Activated CD8-positive, alpha-beta T cell treated with anti-CD3 and anti-CD28 coated beads, Interleukin-2, amount 10 ng/mL, durations not matched to agents 7 days and 5 days (primary cell): Measurements from ENCODE around the gene MPP4. TPM values are rescaled to one million over a fixed set of nuclear protein-coding genes. Genes with fewer than 3 reads are reported as not detected.

Experiments used
- ATAC-seq: fragments of 150-1000 bp; cut with Tn5 transposase; one replicate; pipeline ENCODE4 v1.10.0; 2021; ENCODE audit warnings: moderate library complexity
- CTCF ChIA-PET: fragments of 350-600 bp; sonication (Branson Sonifier 250); formaldehyde crosslinking; loops from one replicate; lab custom pipeline; 2021; ENCODE audit warnings: antibody characterized with exemption; lab: Charles Lee
- POLR2A ChIA-PET: fragments of 350-600 bp; sonication (Branson Sonifier 250); formaldehyde crosslinking; loops from one replicate; lab custom pipeline; 2021; ENCODE audit warnings: antibody characterized with exemption; lab: Charles Lee
- DNase-seq: peaks from one replicate; pipeline ENCODE4 v3.0.0-alpha.2; 2020
- H3K27ac Mint-ChIP-seq: one replicate; pipeline ENCODE4 v1.8.0; 2021; ENCODE audit warnings: mild to moderate bottlenecking, mixed read lengths
- H3K27me3 Mint-ChIP-seq: one replicate; pipeline ENCODE4 v1.8.0; 2021; ENCODE audit warnings: low read depth, mixed read lengths
- H3K36me3 Mint-ChIP-seq: one replicate; pipeline ENCODE4 v1.8.0; 2021; ENCODE audit warnings: low read depth, mixed read lengths
- H3K4me1 Mint-ChIP-seq: one replicate; pipeline ENCODE4 v1.8.0; 2021; ENCODE audit warnings: low read depth, mixed read lengths
- H3K4me3 Mint-ChIP-seq: one replicate; pipeline ENCODE4 v1.8.0; 2021; ENCODE audit warnings: mild to moderate bottlenecking, mixed read lengths
- H3K9me3 Mint-ChIP-seq: one replicate; pipeline ENCODE4 v1.8.0; 2022; ENCODE audit warnings: mixed read lengths; ENCODE audit not compliant: insufficient read depth
- total RNA-seq, 2 experiments: library from RNA; stranded (reverse); gene quantifications; one replicate each; pipeline ENCODE4 v1.2.3, GENCODE V29; 2021

Gene MPP4
- total RNA-seq: not detected

- Mint-ChIP-seq H3K36me3 (peaks cover 5% of the 10 kb centered on the region), H3K4me3 (no peak within 1 kb of the TSS), H3K9me3 (no peaks in the 10 kb centered on the region), H3K27me3 (peaks cover 5% of the 10 kb centered on the region), H3K27ac (no peak within 1 kb of the TSS), H3K4me1 (peaks cover 3% of the 10 kb centered on the region)
- ChIA-PET CTCF (interaction anchor here (1.0 kb wide), 1 partner anchor 16 kb away, joined by 4 read pairs; no protein-coding TSS in a partner anchor), POLR2A (no interaction called here)
- DNase-seq (no peak), ATAC-seq (no peak)
Measured at GRCh38 chr2:201698588-201699226, at the start of gene MPP4. MPP4 (minus strand) TSS chr2:201698644; CDS start chr2:201693954, 4,690 bp downstream.

- Mint-ChIP-seq H3K4me3 (no peak overlapping the region), H3K4me1 (no peaks in the 10 kb centered on the region), H3K27me3 (no peaks in the 10 kb centered on the region), H3K36me3 (peaks cover 2% of the 10 kb centered on the region), H3K9me3 (no peaks in the 10 kb centered on the region), H3K27ac (no peak overlapping the region)
- ATAC-seq (no peak), DNase-seq (no peak)
- POLR2A ChIA-PET: no interaction called here
- CTCF ChIA-PET: no interaction called here
Measured at GRCh38 chr2:201746551-201746950, 48.1 kb upstream of the MPP4 start.

GRCh38 chr2:201735486-201735885 is 37.0 kb upstream of the MPP4 start:
- CTCF ChIA-PET: no interaction called here
- no peak for ATAC-seq
- no peaks in the 10 kb centered on the region for H3K27me3 Mint-ChIP-seq
- POLR2A ChIA-PET: no interaction called here
- H3K27ac Mint-ChIP-seq: no peak overlapping the region
- H3K9me3 Mint-ChIP-seq: peaks cover 15% of the 10 kb centered on the region
- peaks cover 21% of the 10 kb centered on the region for H3K36me3 Mint-ChIP-seq
- no peaks in the 10 kb centered on the region for H3K4me1 Mint-ChIP-seq
- H3K4me3 Mint-ChIP-seq: no peak overlapping the region
- DNase-seq: no peak

DNA sequence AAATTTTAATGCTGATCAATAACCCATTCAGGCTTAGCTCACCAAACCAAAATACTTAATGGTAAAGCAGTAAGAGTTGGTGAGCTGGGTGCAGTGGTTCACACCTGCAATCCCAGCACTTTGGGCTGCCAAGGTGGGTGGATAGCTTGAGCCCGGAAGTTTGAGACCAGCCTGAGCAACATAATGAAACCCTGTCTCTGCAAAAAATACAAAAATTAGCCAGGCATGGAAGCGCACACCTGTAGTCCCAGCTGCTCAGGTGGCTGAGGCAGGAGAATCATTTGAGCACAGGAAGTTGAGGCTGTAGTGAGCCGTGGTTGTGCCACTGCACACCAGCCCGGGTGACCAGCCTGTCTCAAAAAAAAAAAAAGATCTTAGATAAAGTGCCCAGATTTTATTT is 35.7 kb upstream of the MPP4 start:
- ATAC-seq (no peak), DNase-seq (no peak)
- ChIA-PET CTCF (interaction anchor here (0.6 to 0.8 kb wide), 2 partner anchors 29 kb away, joined by 3 to 4 read pairs; no protein-coding TSS in a partner anchor), POLR2A (no interaction called here)
- Mint-ChIP-seq H3K36me3 (peaks cover 21% of the 10 kb centered on the region), H3K9me3 (peaks cover 15% of the 10 kb centered on the region), H3K27ac (no peak overlapping the region), H3K4me1 (no peaks in the 10 kb centered on the region), H3K4me3 (no peak overlapping the region), H3K27me3 (no peaks in the 10 kb centered on the region)

- H3K27me3 Mint-ChIP-seq: no peaks in the 10 kb centered on the region
- H3K9me3 Mint-ChIP-seq: peaks cover 15% of the 10 kb centered on the region
- H3K36me3 Mint-ChIP-seq: peaks cover 19% of the 10 kb centered on the region
- H3K4me3 Mint-ChIP-seq: no peak overlapping the region
- POLR2A ChIA-PET: no interaction called here
- H3K27ac Mint-ChIP-seq: no peak overlapping the region
- DNase-seq: no peak
- CTCF ChIA-PET: interaction anchor here (0.7 to 0.8 kb wide), 2 partner anchors 16 to 28 kb away, joined by 3 read pairs; no protein-coding TSS in a partner anchor
- no peaks in the 10 kb centered on the region for H3K4me1 Mint-ChIP-seq
- no peak for ATAC-seq
Measured at GRCh38 chr2:201733544-201733943, 35.1 kb upstream of the MPP4 start.

- H3K27me3 Mint-ChIP-seq: no peaks in the 10 kb centered on the region
- H3K27ac Mint-ChIP-seq: no peak overlapping the region
- H3K4me1 Mint-ChIP-seq: no peaks in the 10 kb centered on the region
- ChIA-PET POLR2A (no interaction called here), CTCF (interaction anchor here (0.5 kb wide), 1 partner anchor 10 kb away, joined by 3 read pairs; no protein-coding TSS in a partner anchor)
- no peak overlapping the region for H3K4me3 Mint-ChIP-seq
- H3K9me3 Mint-ChIP-seq: peaks cover 4% of the 10 kb centered on the region
- DNase-seq: no peak
- ATAC-seq: no peak
- peaks cover 9% of the 10 kb centered on the region for H3K36me3 Mint-ChIP-seq
Measured at GRCh38 chr2:201730651-201731285, 32.3 kb upstream of the MPP4 start.

DNA sequence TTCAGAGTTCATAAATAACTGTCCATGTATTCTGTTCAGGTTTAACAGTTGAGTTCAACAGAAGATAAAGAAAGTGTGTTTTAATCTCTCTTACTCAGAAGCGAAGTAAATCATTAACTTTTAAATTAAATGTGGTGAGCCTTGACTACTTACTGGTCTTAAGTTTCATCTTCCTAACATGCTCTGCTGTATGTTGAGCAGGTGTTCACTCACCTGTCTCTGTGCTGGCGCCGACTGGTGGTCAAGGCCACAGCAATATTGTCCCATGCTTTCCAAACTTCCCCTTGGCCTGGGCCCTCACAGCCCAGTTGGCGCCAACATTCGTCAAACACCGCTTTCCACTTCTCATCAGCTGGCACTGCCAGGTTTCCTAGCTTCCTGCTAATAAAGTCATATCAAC is 17.0 kb upstream of the MPP4 start:
- Mint-ChIP-seq H3K27ac (no peak overlapping the region), H3K27me3 (no peaks in the 10 kb centered on the region), H3K36me3 (peaks cover 26% of the 10 kb centered on the region), H3K4me1 (no peaks in the 10 kb centered on the region), H3K9me3 (peaks cover 12% of the 10 kb centered on the region), H3K4me3 (no peak overlapping the region)
- no peak for DNase-seq
- ATAC-seq: no peak
- ChIA-PET CTCF (no interaction called here), POLR2A (no interaction called here)

DNA sequence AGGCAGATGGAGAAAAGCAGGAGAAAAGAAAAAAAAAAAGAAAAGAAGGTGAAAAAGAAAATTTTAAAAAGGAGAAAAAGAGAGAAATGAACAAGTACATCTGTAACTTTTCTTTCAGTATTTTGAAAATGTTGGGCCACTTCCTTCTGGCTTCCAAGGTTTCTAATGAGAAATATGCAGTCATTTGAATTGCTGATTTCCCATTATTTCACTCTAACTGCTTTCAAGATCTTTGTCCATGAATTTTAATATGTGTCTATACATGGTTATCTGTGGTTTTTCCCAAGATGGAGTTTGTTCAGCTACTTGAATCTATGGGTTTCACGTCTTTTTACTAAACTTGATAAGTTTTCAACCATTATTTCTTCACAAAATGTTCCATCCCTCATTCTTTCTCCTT is 14.3 kb upstream of the MPP4 start:
- Mint-ChIP-seq H3K27me3 (no peaks in the 10 kb centered on the region), H3K27ac (no peak overlapping the region), H3K4me1 (peaks cover 4% of the 10 kb centered on the region), H3K4me3 (no peak overlapping the region), H3K36me3 (peaks cover 13% of the 10 kb centered on the region), H3K9me3 (no peaks in the 10 kb centered on the region)
- CTCF ChIA-PET: no interaction called here
- ATAC-seq: no peak
- POLR2A ChIA-PET: no interaction called here
- no peak for DNase-seq

GRCh38 chr2:201709747-201710146 is 11.3 kb upstream of the MPP4 start:
- ChIA-PET POLR2A (no interaction called here), CTCF (interaction anchor here (1.3 kb wide), 1 partner anchor 12 kb away, joined by 3 read pairs; no protein-coding TSS in a partner anchor)
- H3K36me3 Mint-ChIP-seq: peaks cover 2% of the 10 kb centered on the region
- no peaks in the 10 kb centered on the region for H3K9me3 Mint-ChIP-seq
- DNase-seq (no peak), ATAC-seq (no peak)
- H3K4me3 Mint-ChIP-seq: no peak overlapping the region
- H3K27me3 Mint-ChIP-seq: no peaks in the 10 kb centered on the region
- peaks cover 13% of the 10 kb centered on the region for H3K4me1 Mint-ChIP-seq
- H3K27ac Mint-ChIP-seq: no peak overlapping the region

DNA sequence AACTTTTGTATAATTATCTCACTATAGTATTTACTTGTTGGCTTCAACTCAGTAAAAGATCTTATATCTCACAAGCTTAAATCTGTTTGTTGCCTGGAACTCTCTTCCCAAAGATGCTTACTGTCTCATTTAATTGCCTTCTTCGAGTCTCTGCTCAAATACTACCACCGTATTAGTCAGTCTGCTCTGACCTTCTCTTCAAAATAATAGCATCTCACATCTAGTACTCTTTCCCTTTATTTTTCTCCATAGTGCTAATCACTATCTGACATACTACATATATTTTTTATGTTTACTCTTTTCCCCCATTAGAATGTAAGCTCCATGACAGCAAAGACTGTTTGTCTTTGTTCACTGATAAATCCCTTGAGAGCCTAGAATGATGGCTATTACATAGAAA is 10.6 kb upstream of the MPP4 start:
- no peak for ATAC-seq

GRCh38 chr2:201707753-201708152 is 9.3 kb upstream of the MPP4 start:
- CTCF ChIA-PET: no interaction called here
- H3K4me3 Mint-ChIP-seq: no peak overlapping the region
- DNase-seq (no peak), ATAC-seq (no peak)
- peaks cover 14% of the 10 kb centered on the region for H3K4me1 Mint-ChIP-seq
- H3K27me3 Mint-ChIP-seq: no peaks in the 10 kb centered on the region
- H3K9me3 Mint-ChIP-seq: no peaks in the 10 kb centered on the region
- POLR2A ChIA-PET: no interaction called here
- H3K27ac Mint-ChIP-seq: no peak overlapping the region
- peaks cover 12% of the 10 kb centered on the region for H3K36me3 Mint-ChIP-seq

More for the DNA sequence above, 10.6 kb upstream of the MPP4 start:
- no peaks in the 10 kb centered on the region for H3K9me3 Mint-ChIP-seq
- no peak overlapping the region for H3K4me3 Mint-ChIP-seq
- POLR2A ChIA-PET: no interaction called here
- H3K27me3 Mint-ChIP-seq: no peaks in the 10 kb centered on the region
- peaks cover 9% of the 10 kb centered on the region for H3K36me3 Mint-ChIP-seq
- DNase-seq: no peak
- peaks cover 14% of the 10 kb centered on the region for H3K4me1 Mint-ChIP-seq
- no peak overlapping the region for H3K27ac Mint-ChIP-seq
- CTCF ChIA-PET: interaction anchor here (0.7 kb wide), 1 partner anchor 12 kb away, joined by 3 read pairs; no protein-coding TSS in a partner anchor

GRCh38 chr2:201707142-201707541 is 8.7 kb upstream of the MPP4 start:
- peaks cover 12% of the 10 kb centered on the region for H3K36me3 Mint-ChIP-seq
- peaks cover 14% of the 10 kb centered on the region for H3K4me1 Mint-ChIP-seq
- ATAC-seq: peak; percentile 47
- no peaks in the 10 kb centered on the region for H3K9me3 Mint-ChIP-seq
- POLR2A ChIA-PET: no interaction called here
- H3K27me3 Mint-ChIP-seq: no peaks in the 10 kb centered on the region
- H3K4me3 Mint-ChIP-seq: no peak overlapping the region
- H3K27ac Mint-ChIP-seq: no peak overlapping the region
- CTCF ChIA-PET: no interaction called here
- DNase-seq: no peak
